ENCODE data around the gene ATG4D.
A peak's percentile ranks its signal among the peaks of the same experiment; 100 is the strongest.

ATG4D gene

GRCh38 chr19:10543420-10544241, at the start of gene ATG4D:
TSS of gene ATG4D (plus strand) at chr19:10543904. CDS start at chr19:10544091, 187 bp downstream.
- peak; percentile 78 for DNase-seq (ENCODE audit: low read depth)

GRCh38 chr19:10497371-10497770, 46.3 kb upstream of the ATG4D start:
- DNase-seq (ENCODE audit: low read depth): no peak

GRCh38 chr19:10499550-10500246, 44.0 kb upstream of the ATG4D start:
- DNase-seq (ENCODE audit: low read depth): no peak

GRCh38 chr19:10500247-10500592, 43.5 kb upstream of the ATG4D start:
- no peak for DNase-seq (ENCODE audit: low read depth)

- no peak for DNase-seq (ENCODE audit: low read depth)
Measured at GRCh38 chr19:10501971-10502523, 41.7 kb upstream of the ATG4D start.

- DNase-seq (ENCODE audit: low read depth): peak; percentile 77
Measured at GRCh38 chr19:10502524-10503001, 41.1 kb upstream of the ATG4D start.

- DNase-seq (ENCODE audit: low read depth): no peak
Measured at GRCh38 chr19:10503002-10503789, 40.5 kb upstream of the ATG4D start, which contains the start of gene KEAP1. TSS of gene KEAP1 (minus strand) at chr19:10503356. CDS start at chr19:10500033, 3,323 bp downstream.

- DNase-seq (ENCODE audit: low read depth): peak; percentile 51
Measured at GRCh38 chr19:10505583-10506229, 38.0 kb upstream of the ATG4D start.

GRCh38 chr19:10508036-10508435, 35.7 kb upstream of the ATG4D start:
- no peak for DNase-seq (ENCODE audit: low read depth)

- DNase-seq (ENCODE audit: low read depth): no peak
Measured at GRCh38 chr19:10508707-10509106, 35.0 kb upstream of the ATG4D start.

GRCh38 chr19:10510301-10510802, 33.4 kb upstream of the ATG4D start:
- DNase-seq (ENCODE audit: low read depth): peak; percentile 14

- no peak for DNase-seq (ENCODE audit: low read depth)
Measured at GRCh38 chr19:10513223-10513622, 30.5 kb upstream of the ATG4D start.

- DNase-seq (ENCODE audit: low read depth): no peak
Measured at GRCh38 chr19:10514211-10515145, 29.2 kb upstream of the ATG4D start.

GRCh38 chr19:10516064-10516385, 27.7 kb upstream of the ATG4D start:
- no peak for DNase-seq (ENCODE audit: low read depth)

GRCh38 chr19:10516671-10517286, 26.9 kb upstream of the ATG4D start:
- DNase-seq (ENCODE audit: low read depth): no peak

GRCh38 chr19:10517361-10517759, 26.3 kb upstream of the ATG4D start, which contains the start of gene S1PR5:
TSS of gene S1PR5 (minus strand) at chr19:10517447. CDS start at chr19:10515011, 2,436 bp downstream.
- DNase-seq (ENCODE audit: low read depth): no peak

GRCh38 chr19:10517760-10518443, 25.8 kb upstream of the ATG4D start:
- no peak for DNase-seq (ENCODE audit: low read depth)

- no peak for DNase-seq (ENCODE audit: low read depth)
Measured at GRCh38 chr19:10518444-10519361, 25.0 kb upstream of the ATG4D start.

Measured in T-helper 22 cell (primary cell).